ENCODE measurements around the gene XRN2.

Gene XRN2

GRCh38 chr20:21303872-21304586 lies 898 bp downstream of the XRN2 start:
- peaks cover 9% of the 10 kb centered on the region for H3K4me1 ChIP-seq (ENCODE audit: control insufficient read depth, low read depth, low read length)
- H3K36me3 ChIP-seq (ENCODE audit: control insufficient read depth, low read depth, low read length), result no peaks in the 10 kb centered on the region
- no peaks in the 10 kb centered on the region for H3K27me3 ChIP-seq (ENCODE audit: control insufficient read depth, insufficient read depth, low read length)
- H3K9me3 ChIP-seq (ENCODE audit: control insufficient read depth, low read depth, low read length), result no peaks in the 10 kb centered on the region
- peak overlapping the region; percentile 96 for H3K4me3 ChIP-seq (ENCODE audit: low read length)
- H3K27ac ChIP-seq (ENCODE audit: low read length), result peak overlapping the region; percentile 78
- peak overlapping the region; percentile 99 for H3K9ac ChIP-seq (ENCODE audit: low read length)

- no peak overlapping the region for H3K9ac ChIP-seq (ENCODE audit: low read length)
- peaks cover 12% of the 10 kb centered on the region for H3K4me1 ChIP-seq (ENCODE audit: control insufficient read depth, low read depth, low read length)
- peak overlapping the region; percentile 17 for H3K4me3 ChIP-seq (ENCODE audit: low read length)
- H3K9me3 ChIP-seq (ENCODE audit: control insufficient read depth, low read depth, low read length), result no peaks in the 10 kb centered on the region
- H3K36me3 ChIP-seq (ENCODE audit: control insufficient read depth, low read depth, low read length), result no peaks in the 10 kb centered on the region
- H3K27ac ChIP-seq (ENCODE audit: low read length), result no peak overlapping the region
- no peaks in the 10 kb centered on the region for H3K27me3 ChIP-seq (ENCODE audit: control insufficient read depth, insufficient read depth, low read length)
Observed at GRCh38 chr20:21308340-21308739, 5.2 kb downstream of the XRN2 start.

DNA sequence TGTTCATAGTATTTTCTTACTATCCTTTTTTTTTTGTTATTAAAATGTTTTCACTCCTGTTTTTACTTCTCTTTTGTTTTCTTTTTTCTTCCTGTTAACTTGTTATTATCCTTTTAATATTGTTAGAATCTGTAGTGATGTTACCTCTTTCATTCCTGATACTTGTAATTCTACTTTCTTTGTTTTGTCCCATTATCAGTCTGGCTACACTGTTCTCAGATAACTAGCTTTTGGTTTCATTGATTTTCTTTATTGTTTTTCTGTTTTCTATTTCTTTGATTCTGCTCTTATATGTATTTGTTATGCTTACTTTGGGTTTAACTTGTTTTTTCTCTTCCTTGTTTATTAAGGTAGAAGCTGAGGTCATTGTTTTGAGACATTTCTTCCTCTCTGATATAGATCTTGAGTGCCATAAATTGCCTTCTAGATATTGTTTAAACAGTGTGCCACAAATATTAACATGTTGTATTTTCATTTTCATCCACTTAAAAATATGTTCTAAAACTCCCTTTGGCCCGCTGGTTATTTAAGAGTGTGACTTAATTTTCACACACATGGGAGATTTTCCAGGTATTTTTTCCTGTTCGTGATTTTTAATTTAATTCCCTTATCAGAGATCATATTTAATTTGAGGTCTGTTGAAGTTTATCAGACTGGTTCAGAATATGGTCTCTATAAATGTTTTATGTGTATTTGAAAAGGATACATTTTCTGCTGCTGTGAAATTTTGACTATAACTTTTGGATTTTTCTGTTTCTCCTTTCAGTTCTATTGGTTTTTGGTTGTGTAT lies 6.7 kb downstream of the XRN2 start:
- no peaks in the 10 kb centered on the region for H3K27me3 ChIP-seq (ENCODE audit: control insufficient read depth, insufficient read depth, low read length)
- no peaks in the 10 kb centered on the region for H3K36me3 ChIP-seq (ENCODE audit: control insufficient read depth, low read depth, low read length)
- H3K9ac ChIP-seq (ENCODE audit: low read length), result no peak overlapping the region
- H3K27ac ChIP-seq (ENCODE audit: low read length), result no peak overlapping the region
- H3K4me1 ChIP-seq (ENCODE audit: control insufficient read depth, low read depth, low read length), result peaks cover 15% of the 10 kb centered on the region
- H3K9me3 ChIP-seq (ENCODE audit: control insufficient read depth, low read depth, low read length), result no peaks in the 10 kb centered on the region
- no peak overlapping the region for H3K4me3 ChIP-seq (ENCODE audit: low read length)

DNA sequence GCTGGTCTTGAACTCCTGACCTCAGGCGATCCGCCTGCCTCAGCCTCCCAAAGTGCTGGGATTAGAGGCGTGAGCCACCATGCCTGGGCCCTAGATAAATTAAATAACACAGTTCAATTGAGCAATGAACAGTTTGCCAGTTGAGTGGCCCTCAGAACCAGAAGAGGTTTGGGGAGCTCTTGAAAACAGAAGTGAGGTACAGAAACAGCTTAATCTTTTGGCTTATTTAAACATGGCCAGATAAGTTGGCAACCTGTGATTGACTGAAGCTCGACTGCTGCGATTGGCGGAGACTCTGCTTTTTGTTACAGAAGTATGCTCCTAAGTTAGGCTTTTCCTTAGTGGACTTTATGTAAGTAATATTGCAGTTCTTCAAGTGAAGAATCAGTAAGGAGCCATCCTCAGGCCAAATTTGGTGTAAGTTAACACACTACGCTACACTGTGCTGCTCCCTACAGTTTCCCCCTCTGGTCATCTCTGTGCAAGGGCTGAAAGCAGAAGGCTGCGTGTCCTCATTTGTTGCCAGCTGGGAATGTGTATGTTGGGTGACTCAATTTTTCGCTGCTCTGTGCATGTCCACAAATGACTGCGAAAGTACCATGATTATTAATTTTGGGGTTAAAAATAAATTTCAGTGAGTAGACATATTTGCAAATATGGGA lies 9.8 kb downstream of the XRN2 start:
- Histone ChIP-seq H3K4me3 (ENCODE audit: low read length) (no peak overlapping the region), H3K27me3 (ENCODE audit: control insufficient read depth, insufficient read depth, low read length) (no peaks in the 10 kb centered on the region), H3K4me1 (ENCODE audit: control insufficient read depth, low read depth, low read length) (peaks cover 15% of the 10 kb centered on the region), H3K9ac (ENCODE audit: low read length) (no peak overlapping the region), H3K36me3 (ENCODE audit: control insufficient read depth, low read depth, low read length) (no peaks in the 10 kb centered on the region), H3K9me3 (ENCODE audit: control insufficient read depth, low read depth, low read length) (no peaks in the 10 kb centered on the region), H3K27ac (ENCODE audit: low read length) (no peak overlapping the region)

GRCh38 chr20:21315138-21315537 lies 12.0 kb downstream of the XRN2 start:
- Histone ChIP-seq H3K36me3 (ENCODE audit: control insufficient read depth, low read depth, low read length) (no peaks in the 10 kb centered on the region), H3K27ac (ENCODE audit: low read length) (no peak overlapping the region), H3K4me1 (ENCODE audit: control insufficient read depth, low read depth, low read length) (peaks cover 4% of the 10 kb centered on the region), H3K27me3 (ENCODE audit: control insufficient read depth, insufficient read depth, low read length) (no peaks in the 10 kb centered on the region), H3K4me3 (ENCODE audit: low read length) (no peak overlapping the region), H3K9ac (ENCODE audit: low read length) (no peak overlapping the region), H3K9me3 (ENCODE audit: control insufficient read depth, low read depth, low read length) (no peaks in the 10 kb centered on the region)

GRCh38 chr20:21322083-21322710 lies 19.1 kb downstream of the XRN2 start:
- peaks cover 4% of the 10 kb centered on the region for H3K36me3 ChIP-seq (ENCODE audit: control insufficient read depth, low read depth, low read length)

DNA sequence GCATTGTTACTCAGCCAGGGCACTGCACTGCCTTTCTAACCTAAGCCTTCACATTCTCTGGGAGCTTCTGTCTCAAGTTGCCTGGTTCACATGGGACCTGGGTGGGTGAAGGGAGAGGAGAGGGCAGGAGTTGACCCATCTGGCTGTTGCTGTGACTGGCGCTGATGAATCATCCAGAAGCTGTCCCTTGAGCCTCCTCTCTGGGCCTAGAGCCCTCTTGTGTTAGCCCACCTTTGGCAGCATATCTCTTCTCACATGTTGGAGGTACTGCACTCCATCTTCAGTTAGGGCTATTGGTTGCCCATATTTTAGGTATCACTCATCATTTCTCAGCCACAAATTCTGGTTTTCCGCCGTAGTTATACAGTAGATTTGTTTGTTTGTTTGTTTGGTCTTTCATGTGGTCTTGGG lies 19.8 kb downstream of the XRN2 start:
- no peak overlapping the region for H3K9ac ChIP-seq (ENCODE audit: low read length)
- H3K9me3 ChIP-seq (ENCODE audit: control insufficient read depth, low read depth, low read length), result no peaks in the 10 kb centered on the region
- peaks cover 4% of the 10 kb centered on the region for H3K36me3 ChIP-seq (ENCODE audit: control insufficient read depth, low read depth, low read length)
- H3K27ac ChIP-seq (ENCODE audit: low read length), result no peak overlapping the region
- H3K4me3 ChIP-seq (ENCODE audit: low read length), result no peak overlapping the region
- H3K27me3 ChIP-seq (ENCODE audit: control insufficient read depth, insufficient read depth, low read length), result no peaks in the 10 kb centered on the region
- H3K4me1 ChIP-seq (ENCODE audit: control insufficient read depth, low read depth, low read length), result peaks cover 16% of the 10 kb centered on the region

More at GRCh38 chr20:21322083-21322710, 19.1 kb downstream of the XRN2 start:
- Histone ChIP-seq H3K4me3 (ENCODE audit: low read length) (no peak overlapping the region), H3K9ac (ENCODE audit: low read length) (no peak overlapping the region), H3K27ac (ENCODE audit: low read length) (no peak overlapping the region), H3K4me1 (ENCODE audit: control insufficient read depth, low read depth, low read length) (peaks cover 16% of the 10 kb centered on the region), H3K9me3 (ENCODE audit: control insufficient read depth, low read depth, low read length) (no peaks in the 10 kb centered on the region), H3K27me3 (ENCODE audit: control insufficient read depth, insufficient read depth, low read length) (no peaks in the 10 kb centered on the region)

- Histone ChIP-seq H3K9me3 (ENCODE audit: control insufficient read depth, low read depth, low read length) (no peaks in the 10 kb centered on the region), H3K4me1 (ENCODE audit: control insufficient read depth, low read depth, low read length) (peaks cover 16% of the 10 kb centered on the region), H3K9ac (ENCODE audit: low read length) (no peak overlapping the region), H3K27me3 (ENCODE audit: control insufficient read depth, insufficient read depth, low read length) (no peaks in the 10 kb centered on the region), H3K4me3 (ENCODE audit: low read length) (no peak overlapping the region), H3K27ac (ENCODE audit: low read length) (no peak overlapping the region), H3K36me3 (ENCODE audit: control insufficient read depth, low read depth, low read length) (peaks cover 10% of the 10 kb centered on the region)
Observed at GRCh38 chr20:21323640-21324039, 20.5 kb downstream of the XRN2 start.

DNA sequence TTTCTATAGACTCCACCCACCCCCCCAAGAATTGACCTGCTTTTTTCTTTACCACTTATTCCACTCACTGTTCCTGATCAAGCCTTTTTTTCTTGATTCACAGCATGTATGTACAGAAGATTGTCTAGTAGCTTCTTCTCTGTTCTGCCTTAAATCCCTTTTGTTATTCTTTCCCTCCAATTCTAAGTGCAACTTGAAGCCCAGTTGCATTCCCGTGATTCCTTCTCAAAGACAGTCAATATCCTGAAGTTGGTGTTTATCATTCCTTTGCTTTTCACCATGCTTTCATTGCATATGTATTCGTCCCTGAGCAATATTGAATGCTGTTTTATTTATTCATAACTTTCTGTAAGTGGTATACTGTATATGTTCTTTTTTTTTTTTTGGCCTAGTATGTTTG lies 21.0 kb downstream of the XRN2 start:
- Histone ChIP-seq H3K27me3 (ENCODE audit: control insufficient read depth, insufficient read depth, low read length) (no peaks in the 10 kb centered on the region), H3K4me3 (ENCODE audit: low read length) (no peak overlapping the region), H3K36me3 (ENCODE audit: control insufficient read depth, low read depth, low read length) (peaks cover 13% of the 10 kb centered on the region), H3K4me1 (ENCODE audit: control insufficient read depth, low read depth, low read length) (peaks cover 16% of the 10 kb centered on the region), H3K9me3 (ENCODE audit: control insufficient read depth, low read depth, low read length) (no peaks in the 10 kb centered on the region), H3K27ac (ENCODE audit: low read length) (no peak overlapping the region), H3K9ac (ENCODE audit: low read length) (no peak overlapping the region)

GRCh38 chr20:21325296-21325695 lies 22.2 kb downstream of the XRN2 start:
- Histone ChIP-seq H3K27me3 (ENCODE audit: control insufficient read depth, insufficient read depth, low read length) (no peaks in the 10 kb centered on the region), H3K4me1 (ENCODE audit: control insufficient read depth, low read depth, low read length) (peaks cover 16% of the 10 kb centered on the region), H3K9me3 (ENCODE audit: control insufficient read depth, low read depth, low read length) (no peaks in the 10 kb centered on the region), H3K9ac (ENCODE audit: low read length) (no peak overlapping the region), H3K36me3 (ENCODE audit: control insufficient read depth, low read depth, low read length) (peaks cover 15% of the 10 kb centered on the region), H3K4me3 (ENCODE audit: low read length) (no peak overlapping the region), H3K27ac (ENCODE audit: low read length) (no peak overlapping the region)

- no peaks in the 10 kb centered on the region for H3K9me3 ChIP-seq (ENCODE audit: control insufficient read depth, low read depth, low read length)
- peaks cover 16% of the 10 kb centered on the region for H3K4me1 ChIP-seq (ENCODE audit: control insufficient read depth, low read depth, low read length)
- no peak overlapping the region for H3K9ac ChIP-seq (ENCODE audit: low read length)
- H3K27me3 ChIP-seq (ENCODE audit: control insufficient read depth, insufficient read depth, low read length), result no peaks in the 10 kb centered on the region
- H3K36me3 ChIP-seq (ENCODE audit: control insufficient read depth, low read depth, low read length), result peaks cover 26% of the 10 kb centered on the region
- H3K27ac ChIP-seq (ENCODE audit: low read length), result no peak overlapping the region
- H3K4me3 ChIP-seq (ENCODE audit: low read length), result no peak overlapping the region
Observed at GRCh38 chr20:21326700-21327099, 23.6 kb downstream of the XRN2 start.
